Transverse colon (tissue), 4 donors: ENCODE results near the gene TIMM17A. TPM values are rescaled to one million over a fixed set of nuclear protein-coding genes. Genes with fewer than 3 reads are reported as not detected.

Source experiments
- DNase-seq: peaks from one replicate; pipeline ENCODE4 v3.0.0-alpha.2; 2019
- H3K27ac ChIP-seq, 4 donors: fragments of 200-600 bp; sonication (generic); 2 replicates each; pipeline ENCODE4 v1.5.1; 2016 to 2018; ENCODE audit warnings: inconsistent platforms in 4 of 4
- H3K27me3 ChIP-seq: fragments of 200-600 bp; sonication (generic); 2 replicates; pipeline ENCODE4 v1.5.1; 2017; ENCODE audit warnings: inconsistent platforms
- H3K36me3 ChIP-seq, 4 donors: fragments of 200-600 bp; sonication (generic); 2 replicates each; pipeline ENCODE4 v1.5.1; 2017 to 2019; ENCODE audit warnings: inconsistent platforms in 4 of 4
- H3K4me1 ChIP-seq, 4 donors: fragments of 200-600 bp; sonication (generic); 2 replicates each; pipeline ENCODE4 v1.5.1; 2017 to 2020; ENCODE audit warnings: inconsistent platforms in 4 of 4
- H3K4me3 ChIP-seq, 4 donors: fragments of 200-600 bp; sonication (generic); 1 replicate in 1 of 4; 2 replicates in 3 of 4; pipeline versions ENCODE4 v1.5.1 to v1.6.1; 2017 to 2019; ENCODE audit warnings: inconsistent platforms in 4 of 4
- H3K9me3 ChIP-seq, 2 donors: fragments of 200-600 bp; sonication (generic); 2 replicates each; pipeline ENCODE4 v1.5.1; 2017 to 2019; ENCODE audit warnings: inconsistent platforms in 2 of 2
- CTCF ChIP-seq, 5 experiments: fragments of 200-600 bp in 3 of 5; fragments of 450-650 bp in 2 of 5; sonication (generic) in 3 of 5; IDR thresholded peaks; 1 replicate in 2 of 5; 2 replicates in 3 of 5; pipeline ENCODE4 v1.5.1; 2016 to 2017; ENCODE audit warnings: antibody characterized with exemption in 5 of 5, inconsistent platforms in 3 of 5, mild to moderate bottlenecking in 2 of 5, moderate library complexity in 1 of 5
- EP300 ChIP-seq: sonication (generic); formaldehyde crosslinking; IDR thresholded peaks from one replicate; pipeline ENCODE4 v1.6.1; 2017; ENCODE audit warnings: antibody characterized with exemption, low read depth
- POLR2A ChIP-seq: fragments of 450-650 bp; IDR thresholded peaks from one replicate; pipeline ENCODE4 v1.6.1; 2016; ENCODE audit warnings: antibody characterized with exemption, mild to moderate bottlenecking, moderate library complexity
- POLR2AphosphoS5 ChIP-seq, 3 donors: sonication (generic); formaldehyde crosslinking; IDR thresholded peaks; one replicate each; pipeline ENCODE4 v1.6.1; 2016; ENCODE audit warnings: antibody characterized with exemption in 3 of 3
- WGBS, 2 donors: methylation state at CpG; one replicate each; pipeline ENCODE4 v1.1.5; 2018; ENCODE audit warnings: low coverage in 1 of 2; 5-methylcytosine and 5-hydroxymethylcytosine counted together
- in situ Hi-C, 4 donors: fragments of 200-750 bp; cut with MboI; loops; one replicate each; pipeline versions ENCODE4 v1.15.0 to v1.15.1; 2017; ENCODE audit warnings: low sequenced_read_pairs in 3 of 4, low pct_ligation_motif_present in 1 of 4, low pct_unique_long_range_greater_than_20kb in 1 of 4
- intact Hi-C: fragments of 100-400 bp; cut with DNase I; formaldehyde crosslinking; loops from one replicate; pipeline ENCODE4 v1.15.1; 2023; ENCODE audit warnings: low total_unique reads
- total RNA-seq, 4 donors: library from RNA; depleted of rRNA; stranded (reverse); fragments of >200 nt; gene quantifications; one replicate each; pipeline ENCODE4 v1.1.0, GENCODE V29; 2016

Gene TIMM17A
- total RNA-seq, 4 donors from 2014 or later = 3.0 to 37.0 (median 33.7) TPM

- Histone ChIP-seq H3K27me3 (no peaks in the 10 kb centered on the region), H3K4me3 (no peak overlapping the region), H3K27ac (no peak overlapping the region), H3K36me3 (peaks cover 0 to 79% (median 32%) of the 10 kb centered on the region in 4 donors), H3K9me3 (no peaks in the 10 kb centered on the region), H3K4me1 (no peaks in the 10 kb centered on the region)
- 62 to 100% methylated on average over 1 to 16 of the region's 16 CpGs for WGBS, 2 donors
- TF ChIP-seq POLR2A (no peak), CTCF (IDR thresholded peaks at IDR 0.05) (peak; percentile 64 to 80 (median 74))
- DNase-seq = peak; percentile 49
- intact Hi-C loops (no loop called here), in situ Hi-C loops (loop anchor here in 1 of 4 donors (10.0 kb wide), 1 partner anchor 125 kb away; the partner anchor contains the start of gene GPR37L1)
Observed at GRCh38 chr1:201999625-202000238, 44.4 kb downstream of the TIMM17A start.

- TF ChIP-seq CTCF (IDR thresholded peaks at IDR 0.05) = no peak
- TF ChIP-seq EP300 = no peak
- TF ChIP-seq POLR2A = no peak
- no peak for TF ChIP-seq POLR2AphosphoS5 (IDR thresholded peaks at IDR 0.05)
- in situ Hi-C loops = no loop called here
- WGBS, 2 donors = 75 to 86% methylated on average over 9 of the region's 9 CpGs
- peaks cover 0 to 11% (median 10%) of the 10 kb centered on the region in 4 donors for H3K4me1 ChIP-seq
- H3K27ac ChIP-seq = no peak overlapping the region
- H3K36me3 ChIP-seq = peaks cover 0 to 67% (median 23%) of the 10 kb centered on the region in 4 donors
- H3K4me3 ChIP-seq = no peak overlapping the region
- H3K9me3 ChIP-seq = no peaks in the 10 kb centered on the region
- DNase-seq = no peak
- no peaks in the 10 kb centered on the region for H3K27me3 ChIP-seq
- intact Hi-C loops = no loop called here
Observed at GRCh38 chr1:202002507-202002906, 47.2 kb downstream of the TIMM17A start.

- DNase-seq = no peak
- in situ Hi-C loops = loop anchor here in 1 of 4 donors (5.0 kb wide), 1 partner anchor 118 kb away; the partner anchor contains the start of gene GPR37L1
- intact Hi-C loops = loop anchor here (5.0 kb wide), 1 partner anchor 128 kb away; no protein-coding TSS in a partner anchor
- TF ChIP-seq POLR2AphosphoS5 (IDR thresholded peaks at IDR 0.05) (no peak), POLR2A (no peak), EP300 (no peak), CTCF (IDR thresholded peaks at IDR 0.05) (no peak)
- no peaks in the 10 kb centered on the region for H3K27me3 ChIP-seq
- no peak overlapping the region for H3K27ac ChIP-seq
- peaks cover 0 to 29% (median 23%) of the 10 kb centered on the region in 4 donors for H3K4me1 ChIP-seq
- WGBS, 2 donors = 85% methylated on average over 9 of the region's 9 CpGs; no CpG with 5 or more reads in 1 of the 2 donors
- H3K36me3 ChIP-seq = peaks cover 0 to 57% (median 23%) of the 10 kb centered on the region in 4 donors
- H3K9me3 ChIP-seq = no peaks in the 10 kb centered on the region
- H3K4me3 ChIP-seq = no peak overlapping the region
Observed at GRCh38 chr1:202004711-202005110, 49.4 kb downstream of the TIMM17A start.

DNA sequence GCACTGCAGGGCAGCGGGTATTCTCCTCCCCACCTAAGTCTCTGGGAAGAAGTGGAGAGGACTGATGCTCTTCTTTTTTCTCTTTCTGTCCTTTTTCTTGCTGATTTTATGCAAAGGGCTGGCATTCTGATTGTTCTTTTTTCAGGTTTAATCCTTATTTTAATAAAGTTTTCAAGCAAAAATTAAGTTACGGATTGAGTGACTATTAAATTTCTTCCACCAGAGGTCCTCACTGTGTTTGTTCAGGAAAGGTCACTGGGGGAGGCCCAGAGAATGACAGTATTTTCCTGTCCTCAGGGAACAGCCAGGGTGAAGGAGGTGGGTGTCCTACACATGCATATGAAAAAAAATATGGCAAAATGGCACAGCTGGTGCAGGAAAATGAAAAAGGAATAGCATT lies 50.7 kb downstream of the TIMM17A start:
- TF ChIP-seq CTCF (IDR thresholded peaks at IDR 0.05) (peak; percentile 27 to 59 (median 32)), EP300 (no peak)
- in situ Hi-C loops (loop anchor here in 1 of 4 donors (5.0 kb wide), 1 partner anchor 116 kb away; the partner anchor contains the start of gene GPR37L1), intact Hi-C loops (loop anchor here (5.0 kb wide), 1 partner anchor 126 kb away; no protein-coding TSS in a partner anchor)
- Histone ChIP-seq H3K36me3 (peaks cover 0 to 45% (median 18%) of the 10 kb centered on the region in 4 donors), H3K27me3 (no peaks in the 10 kb centered on the region), H3K4me3 (no peak overlapping the region), H3K27ac (peak overlapping the region in 2 of 4 donors; percentile 26 to 91), H3K4me1 (peaks cover 0 to 34% (median 24%) of the 10 kb centered on the region in 4 donors), H3K9me3 (no peaks in the 10 kb centered on the region)
- no peak for DNase-seq
- 77 to 80% methylated on average over 2 of the region's 2 CpGs for WGBS, 2 donors
